HepG2 (cell line): ENCODE data around the gene IFT122.

Experiments used
- CHD2 ChIP-seq: IDR thresholded peaks from 2 replicates; pipeline ENCODE4 v1.6.1; 2011; ENCODE audit warnings: low read depth, low read length, improper control_type of control experiment
- CTCF ChIP-seq: sonication (generic); formaldehyde crosslinking; IDR thresholded peaks from 2 replicates; pipeline ENCODE4 v1.5.0; 2020; ENCODE audit warnings: mild to moderate bottlenecking, missing genetic modification reagents, moderate library complexity

- TF ChIP-seq CHD2 (no peak), CTCF (CRISPR knock-in tag) (no peak)
Observed at GRCh38 chr3:129473067-129473768, 33.2 kb downstream of the IFT122 start.
